ENCODE measurements around the gene ZNF292.

GRCh38 chr6:87146363-87146762 is 9.0 kb upstream of the ZNF292 start:
- TF ChIP-seq CTCF (IDR thresholded peaks at IDR 0.05; ENCODE audit: low read depth, low read length), result no peak
- no peak for TF ChIP-seq MAX (IDR thresholded peaks at IDR 0.05; ENCODE audit: low read depth, low read length)

Measured in NB4 (cell line).